ENCODE data around the gene SLC37A4. TPM values are rescaled to one million over a fixed set of nuclear protein-coding genes. Genes with fewer than 3 reads are reported as not detected.

The SLC37A4 gene
- polyA plus RNA-seq, 1 of the 3 experiments (the other 2 are of a cell fraction) = 21.8 TPM

GRCh38 chr11:119026970-119027369 lies 3.7 kb downstream of the SLC37A4 start:
- Histone ChIP-seq H3K36me3 (replicated peaks in 1 of 2; ENCODE audit: control insufficient read depth in 1 of 2, insufficient read depth in 2 of 2, low read length in 1 of 2) (peaks cover 16 to 34% of the 10 kb centered on the region in 2 experiments), H3K9ac (no peak overlapping the region), H3K4me1 (ENCODE audit: control insufficient read depth in 1 of 2, insufficient read depth in 2 of 2, low read depth in 1 of 2, low read length in 1 of 2) (peaks cover 12 to 15% of the 10 kb centered on the region in 2 experiments; a peak in 3 of 4 replicates), H3K9me2 (no peaks in the 10 kb centered on the region), H3K27me3 (ENCODE audit: insufficient read depth) (no peaks in the 10 kb centered on the region), H3K79me2 (ENCODE audit: insufficient read depth) (peaks cover 7% of the 10 kb centered on the region; the same call in 1 of the 2 replicates), H3K4me2 (no peak overlapping the region), H3K27ac (ENCODE audit: low read depth in 2 of 2, low read length in 1 of 2) (no peak overlapping the region), H3K9me3 (no peaks in the 10 kb centered on the region), H3K4me3 (ENCODE audit: low read depth in 2 of 2, low read length in 1 of 2) (no peak overlapping the region), H2AFZ (ENCODE audit: low read depth) (no peak overlapping the region), H4K20me1 (ENCODE audit: insufficient read depth) (no peaks in the 10 kb centered on the region), H3F3A (replicated peaks; ENCODE audit: insufficient read depth) (peaks cover 12% of the 10 kb centered on the region)
- TF ChIP-seq NRF1 (IDR thresholded peaks at IDR 0.05; ENCODE audit: low read depth, low read length) (no peak), POLR2AphosphoS5 (IDR thresholded peaks at IDR 0.05; ENCODE audit: low read depth, low read length) (no peak), RCOR1 (IDR thresholded peaks at IDR 0.05; ENCODE audit: low read length) (no peak), YY1 (IDR thresholded peaks at IDR 0.05; ENCODE audit: low read depth) (no peak), TCF12 (IDR thresholded peaks at IDR 0.05) (no peak), EP300 (IDR thresholded peaks at IDR 0.05; ENCODE audit: borderline replicate concordance in 1 of 2, low read depth in 1 of 2, low read length in 1 of 2) (no peak), ELF1 (IDR thresholded peaks at IDR 0.05) (no peak), RXRA (IDR thresholded peaks at IDR 0.05; ENCODE audit: borderline replicate concordance, low read depth) (no peak), TAF1 (IDR thresholded peaks at IDR 0.05; ENCODE audit: borderline replicate concordance, low read depth, low read length) (no peak), MXI1 (IDR thresholded peaks at IDR 0.05; ENCODE audit: low read depth, low read length) (no peak), PBX3 (IDR thresholded peaks at IDR 0.05) (no peak), SMC3 (IDR thresholded peaks at IDR 0.05; ENCODE audit: low read depth, low read length) (no peak), GATA2 (CRISPR knock-in tag; IDR thresholded peaks at IDR 0.05) (no peak), ZBTB33 (IDR thresholded peaks at IDR 0.05; ENCODE audit: borderline replicate concordance, low read depth) (no peak)
- no peak for DNase-seq
- POLR2A ChIA-PET = no interaction called here
- CTCF ChIA-PET = interaction anchor here (1.2 to 1.4 kb wide), 2 partner anchors 17 to 68 kb away, joined by 3 read pairs; no protein-coding TSS in a partner anchor
- WGBS (ENCODE audit: low lambda C conversion rate) = 95% methylated on average over 2 of the region's 2 CpGs

- H3K9ac ChIP-seq = no peak overlapping the region
- POLR2A ChIA-PET = interaction anchor here (0.8 to 1.4 kb wide), 2 partner anchors 11 to 30 kb away, joined by 3 read pairs; no protein-coding TSS in a partner anchor
- peaks cover 22 to 40% of the 10 kb centered on the region in 2 experiments for H3K36me3 ChIP-seq (replicated peaks in 1 of 2; ENCODE audit: control insufficient read depth in 1 of 2, insufficient read depth in 2 of 2, low read length in 1 of 2)
- no peak overlapping the region for H2AFZ ChIP-seq (ENCODE audit: low read depth)
- H4K20me1 ChIP-seq (ENCODE audit: insufficient read depth) = no peaks in the 10 kb centered on the region
- H3K79me2 ChIP-seq (ENCODE audit: insufficient read depth) = peaks cover 15% of the 10 kb centered on the region; the same call in 1 of the 2 replicates
- H3K4me1 ChIP-seq (ENCODE audit: control insufficient read depth in 1 of 2, insufficient read depth in 2 of 2, low read depth in 1 of 2, low read length in 1 of 2) = peaks cover 12 to 15% of the 10 kb centered on the region in 2 experiments; a peak in 3 of 4 replicates
- CTCF ChIA-PET = interaction anchor here (1.4 kb wide), 1 partner anchor 19 kb away, joined by 3 read pairs; no protein-coding TSS in a partner anchor
- H3K9me2 ChIP-seq = no peaks in the 10 kb centered on the region
- no peak overlapping the region for H3K27ac ChIP-seq (ENCODE audit: low read depth in 2 of 2, low read length in 1 of 2)
- DNase-seq = no peak
- no peak overlapping the region for H3K4me3 ChIP-seq (ENCODE audit: low read depth in 2 of 2, low read length in 1 of 2)
- no peaks in the 10 kb centered on the region for H3K27me3 ChIP-seq (ENCODE audit: insufficient read depth)
- peaks cover 12% of the 10 kb centered on the region for H3F3A ChIP-seq (replicated peaks; ENCODE audit: insufficient read depth)
- H3K9me3 ChIP-seq = no peaks in the 10 kb centered on the region
- WGBS (ENCODE audit: low lambda C conversion rate) = 94% methylated on average over 12 of the region's 16 CpGs
- H3K4me2 ChIP-seq = no peak overlapping the region
- TF ChIP-seq NFIC (IDR thresholded peaks at IDR 0.05; ENCODE audit: borderline replicate concordance) (no peak), ELF1 (IDR thresholded peaks at IDR 0.05) (no peak), EZH2phosphoT487 (IDR thresholded peaks at IDR 0.05; ENCODE audit: borderline replicate concordance, low read depth) (no peak), TAF1 (IDR thresholded peaks at IDR 0.05; ENCODE audit: borderline replicate concordance, low read depth, low read length) (no peak), ZBTB33 (IDR thresholded peaks at IDR 0.05; ENCODE audit: borderline replicate concordance, low read depth) (no peak)
- TF ChIP-seq, protein P1, sequence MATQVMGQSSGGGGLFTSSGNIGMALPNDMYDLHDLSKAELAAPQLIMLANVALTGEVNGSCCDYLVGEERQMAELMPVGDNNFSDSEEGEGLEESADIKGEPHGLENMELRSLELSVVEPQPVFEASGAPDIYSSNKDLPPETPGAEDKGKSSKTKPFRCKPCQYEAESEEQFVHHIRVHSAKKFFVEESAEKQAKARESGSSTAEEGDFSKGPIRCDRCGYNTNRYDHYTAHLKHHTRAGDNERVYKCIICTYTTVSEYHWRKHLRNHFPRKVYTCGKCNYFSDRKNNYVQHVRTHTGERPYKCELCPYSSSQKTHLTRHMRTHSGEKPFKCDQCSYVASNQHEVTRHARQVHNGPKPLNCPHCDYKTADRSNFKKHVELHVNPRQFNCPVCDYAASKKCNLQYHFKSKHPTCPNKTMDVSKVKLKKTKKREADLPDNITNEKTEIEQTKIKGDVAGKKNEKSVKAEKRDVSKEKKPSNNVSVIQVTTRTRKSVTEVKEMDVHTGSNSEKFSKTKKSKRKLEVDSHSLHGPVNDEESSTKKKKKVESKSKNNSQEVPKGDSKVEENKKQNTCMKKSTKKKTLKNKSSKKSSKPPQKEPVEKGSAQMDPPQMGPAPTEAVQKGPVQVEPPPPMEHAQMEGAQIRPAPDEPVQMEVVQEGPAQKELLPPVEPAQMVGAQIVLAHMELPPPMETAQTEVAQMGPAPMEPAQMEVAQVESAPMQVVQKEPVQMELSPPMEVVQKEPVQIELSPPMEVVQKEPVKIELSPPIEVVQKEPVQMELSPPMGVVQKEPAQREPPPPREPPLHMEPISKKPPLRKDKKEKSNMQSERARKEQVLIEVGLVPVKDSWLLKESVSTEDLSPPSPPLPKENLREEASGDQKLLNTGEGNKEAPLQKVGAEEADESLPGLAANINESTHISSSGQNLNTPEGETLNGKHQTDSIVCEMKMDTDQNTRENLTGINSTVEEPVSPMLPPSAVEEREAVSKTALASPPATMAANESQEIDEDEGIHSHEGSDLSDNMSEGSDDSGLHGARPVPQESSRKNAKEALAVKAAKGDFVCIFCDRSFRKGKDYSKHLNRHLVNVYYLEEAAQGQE (IDR thresholded peaks at IDR 0.05; ENCODE audit: low read depth, low read length) = no peak
These were observed 4.5 kb downstream of the SLC37A4 start for GRCh38 chr11:119025978-119026766.
